ENCODE measurements around the gene HTR3B.

HTR3B gene

GRCh38 chr11:113904379-113905101 lies at the start of gene HTR3B:
Gene HTR3B (plus strand): TSS chr11:113904796. CDS start chr11:113904934, 138 bp downstream.
- H3K27me3 Mint-ChIP-seq = peaks cover 4% of the 10 kb centered on the region
- H3K4me1 Mint-ChIP-seq (ENCODE audit: low read depth) = no peaks in the 10 kb centered on the region
- no peaks in the 10 kb centered on the region for H3K36me3 Mint-ChIP-seq
- no peaks in the 10 kb centered on the region for H3K9me3 Mint-ChIP-seq (ENCODE audit: low read depth)
- H3K4me3 Mint-ChIP-seq = no peak within 1 kb of the TSS
- H3K27ac Mint-ChIP-seq = no peak within 1 kb of the TSS

- Mint-ChIP-seq H3K27ac (no peak overlapping the region), H3K27me3 (no peaks in the 10 kb centered on the region), H3K9me3 (ENCODE audit: low read depth) (no peaks in the 10 kb centered on the region), H3K4me3 (no peak overlapping the region), H3K36me3 (peaks cover 9% of the 10 kb centered on the region), H3K4me1 (ENCODE audit: low read depth) (peaks cover 9% of the 10 kb centered on the region)
These were observed 48.8 kb upstream of the HTR3B start for GRCh38 chr11:113855803-113856202.

GRCh38 chr11:113856966-113857759 lies 47.4 kb upstream of the HTR3B start:
- no peaks in the 10 kb centered on the region for H3K27me3 Mint-ChIP-seq
- H3K36me3 Mint-ChIP-seq = peaks cover 6% of the 10 kb centered on the region
- H3K4me3 Mint-ChIP-seq = no peak overlapping the region
- peaks cover 11% of the 10 kb centered on the region for H3K4me1 Mint-ChIP-seq (ENCODE audit: low read depth)
- no peaks in the 10 kb centered on the region for H3K9me3 Mint-ChIP-seq (ENCODE audit: low read depth)
- H3K27ac Mint-ChIP-seq = no peak overlapping the region

GRCh38 chr11:113859665-113860064 lies 44.9 kb upstream of the HTR3B start:
- no peak overlapping the region for H3K4me3 Mint-ChIP-seq
- peaks cover 16% of the 10 kb centered on the region for H3K4me1 Mint-ChIP-seq (ENCODE audit: low read depth)
- no peaks in the 10 kb centered on the region for H3K27me3 Mint-ChIP-seq
- H3K36me3 Mint-ChIP-seq = peaks cover 12% of the 10 kb centered on the region
- no peaks in the 10 kb centered on the region for H3K9me3 Mint-ChIP-seq (ENCODE audit: low read depth)
- H3K27ac Mint-ChIP-seq = no peak overlapping the region

DNA sequence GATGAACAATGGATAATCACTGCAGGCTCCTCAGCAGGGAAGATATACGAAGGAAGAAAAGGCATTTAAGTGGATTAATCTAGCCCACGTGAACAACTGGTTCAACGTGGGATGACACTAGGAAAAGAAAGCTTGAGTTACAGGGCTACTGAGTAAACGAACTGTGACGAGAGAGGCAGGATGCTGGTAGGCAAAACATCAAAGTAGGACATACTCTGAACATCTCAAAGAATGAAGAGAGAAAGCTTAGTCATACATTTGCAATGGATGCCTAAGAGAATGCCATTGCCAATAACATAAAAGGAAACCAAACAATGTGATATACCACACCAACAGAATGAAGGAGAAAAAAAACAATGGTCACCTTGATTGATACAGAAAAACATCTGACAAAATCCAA lies 42.2 kb upstream of the HTR3B start:
- Mint-ChIP-seq H3K9me3 (ENCODE audit: low read depth) (no peaks in the 10 kb centered on the region), H3K36me3 (peaks cover 21% of the 10 kb centered on the region), H3K4me1 (ENCODE audit: low read depth) (peaks cover 16% of the 10 kb centered on the region), H3K4me3 (no peak overlapping the region), H3K27ac (no peak overlapping the region), H3K27me3 (no peaks in the 10 kb centered on the region)

GRCh38 chr11:113864410-113864809 lies 40.2 kb upstream of the HTR3B start:
- H3K27ac Mint-ChIP-seq = no peak overlapping the region
- H3K27me3 Mint-ChIP-seq = no peaks in the 10 kb centered on the region
- no peak overlapping the region for H3K4me3 Mint-ChIP-seq
- peaks cover 26% of the 10 kb centered on the region for H3K36me3 Mint-ChIP-seq
- no peaks in the 10 kb centered on the region for H3K9me3 Mint-ChIP-seq (ENCODE audit: low read depth)
- peaks cover 21% of the 10 kb centered on the region for H3K4me1 Mint-ChIP-seq (ENCODE audit: low read depth)

DNA sequence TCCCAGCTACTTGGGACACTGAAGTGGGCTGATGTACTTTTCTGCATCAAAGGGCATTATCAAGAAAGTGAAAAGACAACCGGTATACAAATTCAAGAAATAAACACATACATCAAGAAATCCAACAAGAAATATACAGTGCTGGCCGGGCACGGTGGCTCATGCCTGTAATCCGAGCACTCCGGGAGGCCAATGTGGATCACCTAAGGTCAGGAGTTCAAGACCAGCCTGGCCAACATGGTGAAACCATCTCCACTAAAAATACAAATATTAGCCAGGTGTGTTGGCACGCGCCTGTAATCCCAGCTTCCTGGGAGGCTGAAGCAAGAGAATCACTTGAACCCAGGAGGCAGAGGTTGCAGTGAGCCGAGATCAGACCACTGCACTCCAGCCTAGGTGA lies 38.7 kb upstream of the HTR3B start:
- Mint-ChIP-seq H3K4me1 (ENCODE audit: low read depth) (peaks cover 14% of the 10 kb centered on the region), H3K36me3 (peaks cover 26% of the 10 kb centered on the region)

GRCh38 chr11:113867843-113868503 lies 36.6 kb upstream of the HTR3B start:
- no peaks in the 10 kb centered on the region for H3K9me3 Mint-ChIP-seq (ENCODE audit: low read depth)
- H3K27me3 Mint-ChIP-seq = no peaks in the 10 kb centered on the region
- peaks cover 20% of the 10 kb centered on the region for H3K36me3 Mint-ChIP-seq
- H3K4me3 Mint-ChIP-seq = no peak overlapping the region
- H3K4me1 Mint-ChIP-seq (ENCODE audit: low read depth) = peaks cover 19% of the 10 kb centered on the region
- no peak overlapping the region for H3K27ac Mint-ChIP-seq

More for the DNA sequence above, 38.7 kb upstream of the HTR3B start:
- H3K27me3 Mint-ChIP-seq = no peaks in the 10 kb centered on the region
- no peak overlapping the region for H3K27ac Mint-ChIP-seq
- no peak overlapping the region for H3K4me3 Mint-ChIP-seq
- H3K9me3 Mint-ChIP-seq (ENCODE audit: low read depth) = no peaks in the 10 kb centered on the region

DNA sequence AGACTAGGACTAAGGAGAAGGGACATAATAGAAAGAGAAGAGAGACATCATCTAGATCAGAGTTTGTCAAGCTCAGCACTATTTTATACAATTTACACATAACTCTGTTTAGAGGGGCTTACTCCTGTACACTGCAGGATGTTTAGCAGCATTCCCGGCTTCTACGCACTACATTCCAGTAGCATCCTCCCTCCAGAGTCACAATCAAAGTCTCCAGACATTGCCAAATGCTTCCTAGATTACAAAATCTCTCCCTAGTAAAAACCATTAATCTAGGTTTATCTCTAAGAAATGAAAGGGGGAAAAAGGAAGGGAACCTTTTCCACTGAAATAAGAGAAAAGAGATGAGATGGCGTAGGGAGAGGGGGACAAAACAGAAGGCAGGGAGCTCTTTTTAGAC lies 33.3 kb upstream of the HTR3B start:
- H3K4me3 Mint-ChIP-seq = no peak overlapping the region
- H3K27ac Mint-ChIP-seq = no peak overlapping the region
- no peaks in the 10 kb centered on the region for H3K27me3 Mint-ChIP-seq

DNA sequence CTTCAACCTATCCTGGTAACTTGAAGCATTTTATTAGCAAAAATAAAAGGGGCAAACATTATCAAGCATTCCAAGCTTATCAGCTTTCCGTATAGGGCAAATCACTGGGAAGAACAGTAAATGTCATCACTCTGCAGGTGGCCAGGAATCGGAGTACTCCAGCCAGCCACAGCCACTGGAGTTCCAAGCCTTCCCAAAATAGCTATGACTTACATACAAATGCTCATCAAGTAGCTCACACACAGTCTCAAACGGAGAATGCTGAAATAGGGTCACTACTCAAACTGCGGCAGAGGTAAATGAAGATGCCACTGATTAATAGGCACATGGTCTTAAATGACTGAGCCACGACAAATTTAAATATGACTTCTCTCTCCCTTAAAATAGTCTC lies 31.4 kb upstream of the HTR3B start:
- Mint-ChIP-seq H3K36me3 (no peaks in the 10 kb centered on the region), H3K4me3 (peak overlapping the region; percentile 53), H3K27me3 (no peaks in the 10 kb centered on the region), H3K27ac (no peak overlapping the region), H3K4me1 (ENCODE audit: low read depth) (peaks cover 42% of the 10 kb centered on the region), H3K9me3 (ENCODE audit: low read depth) (no peaks in the 10 kb centered on the region)

More for the DNA sequence above, 33.3 kb upstream of the HTR3B start:
- H3K9me3 Mint-ChIP-seq (ENCODE audit: low read depth) = no peaks in the 10 kb centered on the region
- peaks cover 35% of the 10 kb centered on the region for H3K4me1 Mint-ChIP-seq (ENCODE audit: low read depth)
- peaks cover 10% of the 10 kb centered on the region for H3K36me3 Mint-ChIP-seq

- Mint-ChIP-seq H3K27me3 (no peaks in the 10 kb centered on the region), H3K27ac (peak overlapping the region; percentile 73), H3K4me3 (peak overlapping the region; percentile 87), H3K36me3 (no peaks in the 10 kb centered on the region), H3K4me1 (ENCODE audit: low read depth) (peaks cover 40% of the 10 kb centered on the region), H3K9me3 (ENCODE audit: low read depth) (no peaks in the 10 kb centered on the region)
These were observed 30.5 kb upstream of the HTR3B start for GRCh38 chr11:113874096-113874495.

DNA sequence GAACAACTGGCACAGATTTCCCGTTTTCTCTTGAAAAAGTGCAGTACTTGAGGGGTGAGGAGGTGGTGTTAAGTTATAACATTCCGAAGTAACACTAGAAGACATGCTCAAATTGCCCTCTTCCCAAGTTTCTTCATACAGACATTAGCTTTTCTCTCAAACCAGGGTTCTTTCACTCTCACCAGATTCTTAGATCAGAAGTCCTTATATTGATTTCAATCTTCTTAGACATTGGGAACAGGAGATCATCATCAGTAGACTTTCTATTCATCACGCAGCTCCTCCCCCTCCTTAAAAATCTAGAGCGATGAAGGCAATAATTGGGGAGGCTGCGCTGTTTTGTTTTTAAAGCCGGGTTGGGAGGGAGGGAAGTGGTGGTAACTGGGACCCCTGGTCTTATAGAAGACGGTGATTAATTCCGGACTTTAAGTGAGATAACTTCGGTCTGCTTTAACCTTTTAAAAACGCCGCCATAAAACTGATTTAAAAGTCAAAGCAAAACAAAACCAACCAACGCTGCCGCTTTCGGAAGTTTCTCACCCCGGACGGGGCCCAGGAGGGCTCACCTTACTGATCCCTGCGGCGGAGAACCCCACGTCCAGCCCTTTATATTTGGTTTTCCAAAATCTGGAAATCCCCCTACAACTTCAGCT lies 29.9 kb upstream of the HTR3B start:
- Mint-ChIP-seq H3K27me3 (no peaks in the 10 kb centered on the region), H3K4me1 (ENCODE audit: low read depth) (peaks cover 40% of the 10 kb centered on the region), H3K36me3 (no peaks in the 10 kb centered on the region), H3K4me3 (peak overlapping the region; percentile 87), H3K27ac (peak overlapping the region; percentile 73), H3K9me3 (ENCODE audit: low read depth) (no peaks in the 10 kb centered on the region)

DNA sequence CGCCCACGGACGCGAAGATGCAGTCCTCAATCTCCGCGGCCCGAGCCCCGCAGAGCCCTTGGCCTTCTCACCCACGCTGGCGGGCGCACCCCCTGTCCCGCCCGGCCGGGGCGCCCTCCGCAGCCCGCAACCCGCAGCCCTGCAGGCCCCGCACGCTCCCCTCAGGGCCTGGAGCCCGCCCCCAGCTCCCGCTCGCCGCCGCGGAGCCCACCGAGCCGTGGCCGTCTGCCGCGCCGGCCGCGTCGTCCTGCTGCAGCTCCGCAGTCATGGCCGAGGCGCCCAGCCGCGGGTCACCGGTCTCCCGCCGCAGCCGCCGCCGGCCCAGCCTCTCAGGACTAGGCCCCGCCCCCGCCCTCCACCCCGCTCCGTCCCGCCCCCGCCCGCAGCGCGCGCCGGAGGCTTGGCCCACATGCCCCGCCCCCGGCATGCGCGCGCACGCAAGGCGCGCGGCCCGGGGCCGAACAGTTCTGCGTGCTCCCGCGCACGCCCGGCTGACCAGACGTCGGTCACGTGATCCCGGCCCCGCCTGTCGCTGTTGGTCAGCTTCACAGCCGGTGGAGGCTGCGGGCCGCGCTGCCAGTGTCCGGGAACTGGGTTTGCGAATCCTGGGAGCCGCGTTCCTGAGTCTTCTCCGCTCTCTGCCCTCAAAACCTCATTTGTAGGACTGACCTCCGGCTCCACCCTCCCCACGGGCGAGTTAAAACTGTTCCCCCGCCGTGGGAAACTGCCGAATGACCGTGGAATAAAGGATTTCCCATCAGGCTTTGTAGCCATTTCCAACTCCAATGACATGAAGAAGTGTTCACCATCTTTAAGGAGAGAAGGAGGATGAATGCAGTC lies 29.1 kb upstream of the HTR3B start, which contains the start of gene USP28:
Gene USP28 (minus strand): TSS at position 339 of the 840 bp plus-strand sequence. CDS start 71 bp downstream, at position 268.
- Mint-ChIP-seq H3K4me3 (peak within 1 kb of the TSS; percentile 96), H3K9me3 (ENCODE audit: low read depth) (no peaks in the 10 kb centered on the region), H3K4me1 (ENCODE audit: low read depth) (peaks cover 40% of the 10 kb centered on the region), H3K36me3 (no peaks in the 10 kb centered on the region), H3K27me3 (no peaks in the 10 kb centered on the region), H3K27ac (peak within 1 kb of the TSS; percentile 96)
